H9 (cell line): ENCODE results near the gene MICU1. TPM values are rescaled to one million over a fixed set of nuclear protein-coding genes. Genes with fewer than 3 reads are reported as not detected.
A peak's percentile ranks its signal among the peaks of the same experiment; 100 is the strongest.

ENCODE experiments used
- DNase-seq: peaks from one replicate; pipeline ENCODE4 v3.0.0-alpha.2; 2017
- H2AFZ ChIP-seq: one replicate; pipeline ENCODE4 v1.6.1; 2013; ENCODE audit warnings: mild to moderate bottlenecking, low read length, control low read depth, moderate library complexity
- H2AK5ac ChIP-seq: 2 replicates; pipeline ENCODE4 v1.6.1; 2013; ENCODE audit warnings: low read length, control low read depth, mixed read lengths; ENCODE audit not compliant: insufficient read length
- H2BK120ac ChIP-seq: one replicate; pipeline ENCODE4 v1.6.1; 2013; ENCODE audit warnings: low read depth, mild to moderate bottlenecking, low read length, control low read depth, inconsistent platforms; ENCODE audit not compliant: poor library complexity, severe bottlenecking
- H2BK12ac ChIP-seq: 2 replicates; pipeline ENCODE4 v1.6.1; 2013; ENCODE audit warnings: low read length, control low read depth, mixed read lengths, low read depth; ENCODE audit not compliant: insufficient read length
- H2BK15ac ChIP-seq: 2 replicates; pipeline ENCODE4 v1.6.1; 2013; ENCODE audit warnings: low read depth, low read length, control low read depth
- H2BK20ac ChIP-seq: one replicate; pipeline ENCODE4 v1.6.1; 2013; ENCODE audit warnings: low read depth, mild to moderate bottlenecking, low read length, control low read depth, inconsistent platforms; ENCODE audit not compliant: poor library complexity, severe bottlenecking
- H2BK5ac ChIP-seq: 2 replicates; pipeline ENCODE4 v1.6.1; 2013; ENCODE audit warnings: low read length, control low read depth, mixed read lengths; ENCODE audit not compliant: insufficient read length
- H3K14ac ChIP-seq: 2 replicates; pipeline ENCODE4 v1.6.1; 2013; ENCODE audit warnings: low read length, control low read depth; ENCODE audit not compliant: insufficient read depth
- H3K18ac ChIP-seq: 2 replicates; pipeline ENCODE4 v1.6.1; 2013; ENCODE audit warnings: low read depth, mild to moderate bottlenecking, mixed read lengths, low read length, control low read depth; ENCODE audit not compliant: insufficient read length
- H3K23ac ChIP-seq: 2 replicates; pipeline ENCODE4 v1.6.1; 2013; ENCODE audit warnings: low read length, control low read depth, mixed read lengths, low read depth; ENCODE audit not compliant: insufficient read length
- H3K23me2 ChIP-seq: 2 replicates; pipeline ENCODE4 v1.6.1; 2013; ENCODE audit warnings: low read depth, mild to moderate bottlenecking, mixed read lengths, low read length, control low read depth; ENCODE audit not compliant: insufficient read length, poor library complexity, severe bottlenecking
- H3K27ac ChIP-seq: 2 replicates; pipeline ENCODE4 v1.5.1; 2013; ENCODE audit warnings: low read length, control low read depth, mixed read lengths, low read depth; ENCODE audit not compliant: insufficient read length
- H3K27me3 ChIP-seq: 2 replicates; pipeline ENCODE4 v1.6.1; 2013; ENCODE audit warnings: low read length, control low read depth, inconsistent platforms; ENCODE audit not compliant: insufficient read depth
- H3K4ac ChIP-seq: 2 replicates; pipeline ENCODE4 v1.6.1; 2013; ENCODE audit warnings: low read depth, mild to moderate bottlenecking, control low read depth, inconsistent platforms, low read length, moderate library complexity
- H3K4me1 ChIP-seq: 2 replicates; pipeline ENCODE4 v1.6.1; 2013; ENCODE audit warnings: low read length, control low read depth, inconsistent platforms; ENCODE audit not compliant: insufficient read depth
- H3K4me2 ChIP-seq: 2 replicates; pipeline ENCODE4 v1.6.1; 2013; ENCODE audit warnings: low read length, control low read depth, mixed read lengths; ENCODE audit not compliant: insufficient read length, insufficient read depth
- H3K56ac ChIP-seq: 2 replicates; pipeline ENCODE4 v1.6.1; 2013; ENCODE audit warnings: low read depth, mild to moderate bottlenecking, mixed read lengths, low read length, control low read depth; ENCODE audit not compliant: insufficient read length
- H3K79me1 ChIP-seq: 2 replicates; pipeline ENCODE4 v1.6.1; 2013; ENCODE audit warnings: low read depth, mild to moderate bottlenecking, moderate library complexity, low read length, control low read depth, inconsistent platforms; ENCODE audit not compliant: insufficient read depth, poor library complexity, severe bottlenecking
- H3K79me2 ChIP-seq: 2 replicates; pipeline ENCODE4 v1.6.1; 2013; ENCODE audit warnings: low read length, control low read depth, inconsistent platforms; ENCODE audit not compliant: insufficient read depth
- H3K9ac ChIP-seq: 2 replicates; pipeline ENCODE4 v1.6.1; 2013; ENCODE audit warnings: low read length, control low read depth, mixed read lengths; ENCODE audit not compliant: insufficient read length; ENCODE audit errors: extremely low read depth
- H3K9me3 ChIP-seq: one replicate; pipeline ENCODE4 v1.6.1; 2013; ENCODE audit warnings: low read depth, low read length, inconsistent platforms; ENCODE audit not compliant: control insufficient read depth
- H3T11ph ChIP-seq: one replicate; pipeline ENCODE4 v1.6.1; 2013; ENCODE audit warnings: mild to moderate bottlenecking, low read length, control low read depth, inconsistent platforms
- H4K20me1 ChIP-seq: one replicate; pipeline ENCODE4 v1.6.1; 2013; ENCODE audit not compliant: control insufficient read depth, insufficient read length, insufficient read depth
- H4K5ac ChIP-seq: 2 replicates; pipeline ENCODE4 v1.6.1; 2013; ENCODE audit warnings: low read depth, mild to moderate bottlenecking, mixed read lengths, low read length, control low read depth; ENCODE audit not compliant: insufficient read length
- H4K8ac ChIP-seq: replicated peaks from 2 replicates; pipeline ENCODE4 v1.6.1; 2013; ENCODE audit warnings: low read length, control low read depth, mixed read lengths, low read depth; ENCODE audit not compliant: insufficient read length
- H4K91ac ChIP-seq: 2 replicates; pipeline ENCODE4 v1.6.1; 2013; ENCODE audit warnings: low read depth, mild to moderate bottlenecking, moderate library complexity, mixed read lengths, low read length, control low read depth; ENCODE audit not compliant: insufficient read length
- H3K27ac Mint-ChIP-seq, 3 experiments: 2 replicates in 2 of 3; 3 replicates in 1 of 3; pipeline ENCODE4 v1.8.0; 2020 to 2021; ENCODE audit warnings: mixed read lengths in 3 of 3, mild to moderate bottlenecking in 1 of 3, moderate library complexity in 1 of 3
- H3K27me3 Mint-ChIP-seq: 2 replicates; pipeline ENCODE4 v1.8.0; 2021; ENCODE audit warnings: low read depth, mild to moderate bottlenecking, moderate library complexity, mixed read lengths
- H3K36me3 Mint-ChIP-seq, 3 experiments: 2 replicates in 2 of 3; 3 replicates in 1 of 3; pipeline ENCODE4 v1.8.0; 2020 to 2021; ENCODE audit warnings: low read depth in 3 of 3, mixed read lengths in 3 of 3; ENCODE audit not compliant: insufficient read depth in 1 of 3
- H3K4me1 Mint-ChIP-seq, 2 experiments: 2 replicates each; pipeline ENCODE4 v1.8.0; 2020; ENCODE audit warnings: mixed read lengths in 2 of 2
- H3K4me3 Mint-ChIP-seq, 2 experiments: 2 replicates in 1 of 2; 3 replicates in 1 of 2; pipeline ENCODE4 v1.8.0; 2020 to 2021; ENCODE audit warnings: mild to moderate bottlenecking in 2 of 2, mixed read lengths in 2 of 2, moderate library complexity in 1 of 2
- H3K9me3 Mint-ChIP-seq, 2 experiments: 2 replicates in 1 of 2; 3 replicates in 1 of 2; pipeline ENCODE4 v1.8.0; 2020; ENCODE audit warnings: mild to moderate bottlenecking in 2 of 2, mixed read lengths in 2 of 2, moderate library complexity in 1 of 2
- CTCF ChIP-seq: fragments of 200-600 bp; sonication (generic); conservative IDR thresholded peaks from 3 replicates; pipeline ENCODE4 v1.8.0; 2021; ENCODE audit warnings: antibody characterized with exemption, mild to moderate bottlenecking
- WGBS: extraction: QIAGEN DNeasy Blood & Tissue Kit; methylation state at CpG from one replicate; pipeline ENCODE4 v1.1.7; 2013; ENCODE audit warnings: missing lambda C conversion rate, low lambda C conversion rate, mixed read lengths; ENCODE audit not compliant: insufficient read length; ENCODE audit errors: extremely low coverage; 5-methylcytosine and 5-hydroxymethylcytosine counted together
- total RNA-seq: library from RNA; stranded (reverse); gene quantifications from 2 replicates; pipeline ENCODE4 v1.2.1, GENCODE V29; 2021

The MICU1 gene
- total RNA-seq, 1 experiment from 2014 or later: 33.2 TPM

- Histone ChIP-seq H4K8ac (no peak overlapping the region), H4K20me1 (no peaks in the 10 kb centered on the region), H3K9ac (no peak overlapping the region), H2AFZ (no peak overlapping the region), H3K4me1 (peaks cover 2% of the 10 kb centered on the region; the same call in 1 of the 2 replicates), H4K5ac (no peak overlapping the region), H3K56ac (no peak overlapping the region), H2BK12ac (no peak overlapping the region), H3K27me3 (no peaks in the 10 kb centered on the region), H3K23ac (no peak overlapping the region), H2BK15ac (no peak overlapping the region), H3K9me3 (no peaks in the 10 kb centered on the region), H3K4me2 (peak overlapping the region; percentile 11), H2BK5ac (no peak overlapping the region), H3K79me2 (no peaks in the 10 kb centered on the region), H2BK120ac (no peak overlapping the region), H3K4ac (no peak overlapping the region), H2AK5ac (no peak overlapping the region), H3K14ac (peak overlapping the region; percentile 52), H3K23me2 (peaks cover 3% of the 10 kb centered on the region), H2BK20ac (no peak overlapping the region), H3K79me1 (no peaks in the 10 kb centered on the region), H3T11ph (no peak overlapping the region), H3K18ac (peak overlapping the region; percentile 69), H4K91ac (no peak overlapping the region), H3K27ac (no peak overlapping the region)
- Mint-ChIP-seq H3K9me3 (no peaks in the 10 kb centered on the region; a peak in 1 of 5 replicates), H3K36me3 (no peaks in the 10 kb centered on the region), H3K27ac (peak overlapping the region; percentile 97 to 99 (median 98); a peak in 5 of 7 replicates), H3K4me1 (peaks cover 41 to 50% of the 10 kb centered on the region in 2 experiments), H3K4me3 (peak overlapping the region; percentile 52 to 61; a peak in 3 of 5 replicates), H3K27me3 (no peaks in the 10 kb centered on the region)
- peak; percentile 80 for DNase-seq
- no peak for TF ChIP-seq CTCF
- no CpG with 5 or more reads among the region's 60 CpGs for WGBS
Observed at GRCh38 chr10:72319416-72320254, 306.2 kb downstream of the MICU1 start.
